Fibroblast of skin of abdomen (primary cell): ENCODE data around the gene NPIPA2. TPM values are rescaled to one million over a fixed set of nuclear protein-coding genes. Genes with fewer than 3 reads are reported as not detected.
"Not testable (repeated sequence)": the region's sequence is repeated elsewhere in the genome, so short reads cannot be mapped to it uniquely, and the experiment has no call there.

ENCODE experiments used
- DNase-seq: peaks from one replicate; pipeline ENCODE4 v3.0.0-alpha.2; 2013
- polyA plus RNA-seq, 2 experiments: library from polyadenylated mRNA; unstranded; fragments of 120-200 nt; gene quantifications; one replicate each; pipeline ENCODE4 v1.2.1, GENCODE V29; 2013; ENCODE audit not compliant: insufficient read length in 2 of 2

Gene NPIPA2
- polyA plus RNA-seq (2013, experiment 1 of 2; ENCODE audit: insufficient read length), result 8.8 TPM
- 7.2 TPM for polyA plus RNA-seq (2013, experiment 2 of 2; ENCODE audit: insufficient read length)

- not testable (repeated sequence) for DNase-seq
These were observed at the start of gene NPIPA2 for GRCh38 chr16:14742273-14743128. NPIPA2 (plus strand) TSS chr16:14742533; CDS start chr16:14748066, 5,533 bp downstream.

GRCh38 chr16:14694129-14694528 is 48.2 kb upstream of the NPIPA2 start, which contains the start of gene PLA2G10:
PLA2G10 (minus strand) TSS chr16:14694308; CDS start chr16:14694229, 79 bp downstream.
- not testable (repeated sequence) for DNase-seq

GRCh38 chr16:14701859-14702258 is 40.5 kb upstream of the NPIPA2 start:
- not testable (repeated sequence) for DNase-seq

- DNase-seq, result not testable (repeated sequence)
These were observed 39.7 kb upstream of the NPIPA2 start for GRCh38 chr16:14702672-14703071.

- not testable (repeated sequence) for DNase-seq
These were observed 38.9 kb upstream of the NPIPA2 start, which contains the start of gene NPIPA3 for GRCh38 chr16:14703156-14704011. NPIPA3 (plus strand) TSS chr16:14703411; CDS start chr16:14708944, 5,533 bp downstream.

- DNase-seq, result not testable (repeated sequence)
These were observed 9.1 kb upstream of the NPIPA2 start for GRCh38 chr16:14733233-14733632.

GRCh38 chr16:14740832-14741385 is 1.4 kb upstream of the NPIPA2 start:
- not testable (repeated sequence) for DNase-seq

GRCh38 chr16:14741794-14742193 is 539 bp upstream of the NPIPA2 start:
- not testable (repeated sequence) for DNase-seq

- not testable (repeated sequence) for DNase-seq
These were observed 31.3 kb downstream of the NPIPA2 start for GRCh38 chr16:14773654-14774053.

GRCh38 chr16:14775624-14776023 is 33.3 kb downstream of the NPIPA2 start:
- DNase-seq, result not testable (repeated sequence)

- DNase-seq, result not testable (repeated sequence)
These were observed 34.4 kb downstream of the NPIPA2 start for GRCh38 chr16:14776763-14777162.

GRCh38 chr16:14779368-14779877 is 37.1 kb downstream of the NPIPA2 start:
- DNase-seq, result not testable (repeated sequence)

GRCh38 chr16:14786180-14786579 is 43.8 kb downstream of the NPIPA2 start:
- not testable (repeated sequence) for DNase-seq

GRCh38 chr16:14789577-14789976 is 47.2 kb downstream of the NPIPA2 start:
- DNase-seq, result not testable (repeated sequence)

GRCh38 chr16:14790320-14790956 is 48.1 kb downstream of the NPIPA2 start:
- not testable (repeated sequence) for DNase-seq

GRCh38 chr16:14792914-14793313 is 50.6 kb downstream of the NPIPA2 start:
- not testable (repeated sequence) for DNase-seq

GRCh38 chr16:14797558-14797957 is 55.2 kb downstream of the NPIPA2 start:
- not testable (repeated sequence) for DNase-seq

- not testable (repeated sequence) for DNase-seq
These were observed 61.2 kb downstream of the NPIPA2 start for GRCh38 chr16:14803577-14803976.

GRCh38 chr16:14807184-14807678 is 64.9 kb downstream of the NPIPA2 start:
- DNase-seq, result not testable (repeated sequence)

- not testable (repeated sequence) for DNase-seq
These were observed 71.6 kb downstream of the NPIPA2 start for GRCh38 chr16:14813890-14814289.
